Measurements from ENCODE around the gene PSTPIP1. TPM values are rescaled to one million over a fixed set of nuclear protein-coding genes. Genes with fewer than 3 reads are reported as not detected.

The PSTPIP1 gene
- total RNA-seq, 4 donors from 2014 or later, result 2.9 to 8.9 (median 4.0) TPM

DNA sequence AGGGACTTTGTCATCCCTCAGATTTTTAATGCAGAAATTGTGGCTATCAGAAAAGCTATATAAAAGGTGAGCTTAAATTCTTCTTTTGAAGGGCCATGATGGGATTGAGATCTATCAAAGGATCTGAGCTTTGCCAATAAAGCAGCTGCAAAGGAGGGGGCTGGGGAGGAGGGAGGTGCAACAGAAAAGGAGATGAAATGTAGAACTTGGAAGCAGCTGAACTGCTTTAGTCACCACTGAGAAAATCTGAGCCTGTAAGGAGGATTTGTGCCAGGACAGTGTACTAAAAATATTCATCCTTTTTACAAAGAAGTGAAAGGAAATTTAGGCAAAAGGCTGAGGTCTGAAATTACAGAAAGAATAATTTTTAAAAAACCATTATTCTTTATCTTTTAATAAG is 65.6 kb downstream of the PSTPIP1 start:
- intact Hi-C loops (cut with DNase I; ENCODE audit: low total_unique reads), result no loop called here
- TF ChIP-seq, protein P1, sequence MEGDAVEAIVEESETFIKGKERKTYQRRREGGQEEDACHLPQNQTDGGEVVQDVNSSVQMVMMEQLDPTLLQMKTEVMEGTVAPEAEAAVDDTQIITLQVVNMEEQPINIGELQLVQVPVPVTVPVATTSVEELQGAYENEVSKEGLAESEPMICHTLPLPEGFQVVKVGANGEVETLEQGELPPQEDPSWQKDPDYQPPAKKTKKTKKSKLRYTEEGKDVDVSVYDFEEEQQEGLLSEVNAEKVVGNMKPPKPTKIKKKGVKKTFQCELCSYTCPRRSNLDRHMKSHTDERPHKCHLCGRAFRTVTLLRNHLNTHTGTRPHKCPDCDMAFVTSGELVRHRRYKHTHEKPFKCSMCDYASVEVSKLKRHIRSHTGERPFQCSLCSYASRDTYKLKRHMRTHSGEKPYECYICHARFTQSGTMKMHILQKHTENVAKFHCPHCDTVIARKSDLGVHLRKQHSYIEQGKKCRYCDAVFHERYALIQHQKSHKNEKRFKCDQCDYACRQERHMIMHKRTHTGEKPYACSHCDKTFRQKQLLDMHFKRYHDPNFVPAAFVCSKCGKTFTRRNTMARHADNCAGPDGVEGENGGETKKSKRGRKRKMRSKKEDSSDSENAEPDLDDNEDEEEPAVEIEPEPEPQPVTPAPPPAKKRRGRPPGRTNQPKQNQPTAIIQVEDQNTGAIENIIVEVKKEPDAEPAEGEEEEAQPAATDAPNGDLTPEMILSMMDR (IDR thresholded peaks at IDR 0.05), result no peak
- no peak for TF ChIP-seq POLR2A (IDR thresholded peaks at IDR 0.05)
- no peak for DNase-seq (ENCODE audit: low spot score in 2 of 2)
- no peak overlapping the region for H3K4me3 ChIP-seq (ENCODE audit: low read depth, poor library complexity, severe bottlenecking)

DNA sequence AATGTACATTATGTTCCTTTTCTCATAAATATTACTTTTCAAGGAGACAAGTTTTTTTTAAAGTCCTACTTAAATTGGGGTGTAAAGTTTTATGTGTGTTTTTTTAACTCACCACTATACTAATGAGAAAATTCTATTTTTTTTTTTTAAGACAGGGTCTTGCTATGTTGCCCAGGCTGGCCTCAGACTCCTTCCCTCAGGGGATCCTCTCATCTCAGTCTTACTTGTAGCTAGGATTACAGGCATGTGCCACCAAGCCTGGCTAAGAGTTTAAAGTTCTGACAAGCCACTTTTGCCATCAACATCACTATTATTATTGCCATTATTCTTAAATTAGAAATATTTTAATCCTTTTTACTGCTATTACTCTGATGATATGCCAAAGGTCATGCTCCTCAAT is 68.3 kb downstream of the PSTPIP1 start:
- no peak for DNase-seq (ENCODE audit: low spot score in 2 of 2)

DNA sequence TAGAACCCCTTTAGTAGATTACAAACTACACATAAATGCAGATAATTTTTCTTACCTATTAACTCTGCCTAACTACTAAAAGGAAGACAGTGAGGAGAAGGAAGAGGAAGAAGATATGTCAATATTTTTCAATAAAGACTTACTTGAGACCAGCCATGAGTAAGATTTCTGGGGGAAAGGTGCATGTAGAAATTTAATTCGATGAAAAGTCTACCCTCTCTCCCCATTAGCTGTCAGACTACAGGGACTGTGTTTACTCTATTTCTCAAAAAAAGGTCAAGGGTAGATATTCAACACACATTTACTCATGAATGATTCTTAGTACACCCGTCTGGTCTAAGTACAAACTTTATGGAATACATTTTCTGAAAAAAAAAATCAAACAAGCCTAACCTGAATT is 69.1 kb downstream of the PSTPIP1 start:
- no peak overlapping the region for H3K4me3 ChIP-seq (ENCODE audit: low read depth, poor library complexity, severe bottlenecking)
- intact Hi-C loops (cut with DNase I; ENCODE audit: low total_unique reads), result no loop called here
- DNase-seq (ENCODE audit: low spot score in 2 of 2), result no peak
- WGBS, 2 donors, result 92 to 96% methylated on average over 2 of the region's 2 CpGs
- no peak for TF ChIP-seq POLR2A (IDR thresholded peaks at IDR 0.05)
- TF ChIP-seq, protein P1 (IDR thresholded peaks at IDR 0.05), result no peak

More for the DNA sequence above, 68.3 kb downstream of the PSTPIP1 start:
- H3K4me3 ChIP-seq (ENCODE audit: low read depth, poor library complexity, severe bottlenecking), result no peak overlapping the region
- no peak for TF ChIP-seq POLR2A (IDR thresholded peaks at IDR 0.05)
- TF ChIP-seq, protein P1 (IDR thresholded peaks at IDR 0.05), result no peak
- intact Hi-C loops (cut with DNase I; ENCODE audit: low total_unique reads), result no loop called here

DNA sequence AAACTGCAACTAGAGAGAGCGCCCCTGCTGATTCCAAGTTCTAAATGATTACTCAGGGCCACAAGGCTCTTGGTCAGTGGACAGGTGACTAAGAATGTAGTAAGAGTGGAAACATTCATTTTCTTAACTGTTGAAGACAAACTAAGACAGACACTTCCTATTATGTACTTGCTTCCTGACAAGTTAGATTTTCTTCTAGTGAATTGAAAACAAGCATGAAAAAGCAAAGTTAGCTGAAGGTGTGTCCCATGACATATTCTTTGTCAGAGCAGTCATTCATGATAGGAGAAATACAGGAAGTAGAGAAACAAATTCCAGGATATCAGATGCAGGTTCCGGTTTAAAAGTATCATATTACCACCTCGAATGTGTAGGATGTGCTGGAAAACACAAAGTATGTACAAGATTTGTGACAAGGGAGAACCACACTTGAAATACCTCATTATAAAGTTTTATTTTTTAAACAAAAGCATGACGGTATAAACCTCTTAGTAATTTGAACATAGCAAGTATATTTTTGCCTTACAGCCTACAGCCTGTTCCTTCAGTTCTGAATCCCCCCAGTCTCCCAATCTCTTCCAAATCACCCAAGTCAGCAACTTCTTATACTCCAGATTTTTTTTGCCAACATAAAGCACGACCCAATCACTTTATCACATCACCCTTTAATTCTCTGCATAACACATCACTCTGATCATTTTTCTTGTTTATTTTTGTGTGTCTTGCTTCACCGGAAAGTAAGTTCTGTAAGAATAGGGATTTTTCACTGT is 69.8 kb downstream of the PSTPIP1 start:
- intact Hi-C loops (cut with DNase I; ENCODE audit: low total_unique reads), result no loop called here
- DNase-seq (ENCODE audit: low spot score in 2 of 2), result no peak
- no peak overlapping the region for H3K4me3 ChIP-seq (ENCODE audit: low read depth, poor library complexity, severe bottlenecking)
- TF ChIP-seq, protein P1 (IDR thresholded peaks at IDR 0.05), result no peak
- no peak for TF ChIP-seq POLR2A (IDR thresholded peaks at IDR 0.05)
- 71 to 74% methylated on average over 6 of the region's 6 CpGs for WGBS, 2 donors

DNA sequence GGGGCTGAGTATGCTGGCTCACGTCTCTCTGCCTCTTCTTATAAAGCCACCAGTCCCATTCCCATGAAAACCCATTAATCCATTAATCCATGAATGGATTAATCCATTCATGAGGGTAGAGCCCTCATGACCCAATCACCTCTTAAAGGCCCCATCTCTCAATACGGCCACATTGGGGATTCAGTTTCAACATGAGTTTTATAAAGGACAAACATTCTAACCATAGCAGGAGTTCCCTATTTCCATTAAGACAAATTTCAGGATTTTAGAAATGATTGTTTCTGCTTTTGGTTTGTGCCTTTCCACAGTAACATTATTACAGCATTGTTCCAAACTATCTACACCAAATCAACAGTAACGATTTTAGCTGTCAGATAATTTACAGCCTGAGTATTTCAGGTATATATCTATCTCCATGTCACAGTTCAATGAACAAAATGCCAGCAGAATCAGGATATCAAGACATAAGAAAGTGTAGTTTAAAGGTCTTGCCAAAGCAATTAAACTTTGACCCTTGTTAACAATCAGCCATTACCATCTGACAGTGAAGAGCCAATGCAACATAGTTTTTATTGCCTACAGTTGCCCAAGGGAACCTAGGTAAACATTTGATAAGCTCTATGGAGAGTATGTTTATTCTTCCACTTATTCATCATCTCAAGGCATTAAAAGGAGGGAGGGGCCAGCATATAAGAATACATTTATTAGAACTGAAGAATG is 72.2 kb downstream of the PSTPIP1 start:
- 72 to 74% methylated on average over 3 of the region's 3 CpGs for WGBS, 2 donors

More for the DNA sequence above, 72.2 kb downstream of the PSTPIP1 start:
- intact Hi-C loops (cut with DNase I; ENCODE audit: low total_unique reads), result no loop called here
- H3K4me3 ChIP-seq (ENCODE audit: low read depth, poor library complexity, severe bottlenecking), result no peak overlapping the region
- TF ChIP-seq, protein P1 (IDR thresholded peaks at IDR 0.05), result no peak
- no peak for TF ChIP-seq POLR2A (IDR thresholded peaks at IDR 0.05)
- DNase-seq (ENCODE audit: low spot score in 2 of 2), result no peak

Data from lower leg skin (tissue), 4 donors.